ENCODE results near the gene CHST10.
"Not testable (repeated sequence)": the region's sequence is repeated elsewhere in the genome, so short reads cannot be mapped to it uniquely, and the experiment has no call there.

Gene CHST10

GRCh38 chr2:100416935-100417710 lies at the start of gene CHST10:
Gene CHST10, minus strand, starts transcription at chr2:100417668. Its CDS starts 10,993 bp downstream, at chr2:100406675.
- no peak for TF ChIP-seq CTCF (IDR thresholded peaks at IDR 0.05; ENCODE audit: control insufficient read depth, insufficient read depth, low read depth, low read length, missing control alignments)
- peak within 1 kb of the TSS; percentile 75 for H3K4me3 ChIP-seq (ENCODE audit: control insufficient read depth, low read depth, low read length)
- DNase-seq (ENCODE audit: low read depth): no peak

GRCh38 chr2:100460904-100461530 lies 43.5 kb upstream of the CHST10 start:
- H3K4me3 ChIP-seq (ENCODE audit: control insufficient read depth, low read depth, low read length): no peak overlapping the region
- no peak for TF ChIP-seq CTCF (IDR thresholded peaks at IDR 0.05; ENCODE audit: control insufficient read depth, insufficient read depth, low read depth, low read length, missing control alignments)
- DNase-seq (ENCODE audit: low read depth): no peak

- H3K4me3 ChIP-seq (ENCODE audit: control insufficient read depth, low read depth, low read length); DNase-seq (ENCODE audit: low read depth): not testable (repeated sequence)
Measured at GRCh38 chr2:100456357-100456756, 38.9 kb upstream of the CHST10 start.

- DNase-seq (ENCODE audit: low read depth): no peak
- no peak overlapping the region for H3K4me3 ChIP-seq (ENCODE audit: control insufficient read depth, low read depth, low read length)
- TF ChIP-seq CTCF (IDR thresholded peaks at IDR 0.05; ENCODE audit: control insufficient read depth, insufficient read depth, low read depth, low read length, missing control alignments): no peak
Measured at GRCh38 chr2:100453853-100454252, 36.4 kb upstream of the CHST10 start.

- DNase-seq (ENCODE audit: low read depth): no peak
- TF ChIP-seq CTCF (IDR thresholded peaks at IDR 0.05; ENCODE audit: control insufficient read depth, insufficient read depth, low read depth, low read length, missing control alignments): no peak
Measured at GRCh38 chr2:100451734-100452133, 34.3 kb upstream of the CHST10 start.

GRCh38 chr2:100451092-100451491 lies 33.6 kb upstream of the CHST10 start:
- no peak overlapping the region for H3K4me3 ChIP-seq (ENCODE audit: control insufficient read depth, low read depth, low read length)
- DNase-seq (ENCODE audit: low read depth): no peak
- TF ChIP-seq CTCF (IDR thresholded peaks at IDR 0.05; ENCODE audit: control insufficient read depth, insufficient read depth, low read depth, low read length, missing control alignments): no peak

More at GRCh38 chr2:100451734-100452133, 34.3 kb upstream of the CHST10 start:
- no peak overlapping the region for H3K4me3 ChIP-seq (ENCODE audit: control insufficient read depth, low read depth, low read length)

- H3K4me3 ChIP-seq (ENCODE audit: control insufficient read depth, low read depth, low read length): no peak overlapping the region
- DNase-seq (ENCODE audit: low read depth): no peak
- TF ChIP-seq CTCF (IDR thresholded peaks at IDR 0.05; ENCODE audit: control insufficient read depth, insufficient read depth, low read depth, low read length, missing control alignments): no peak
Measured at GRCh38 chr2:100446696-100447095, 29.2 kb upstream of the CHST10 start.

All from AG09309 (cell line).